ENCODE results near the gene MACROD2.

- TF ChIP-seq EZH2 (IDR thresholded peaks at IDR 0.05; ENCODE audit: borderline replicate concordance, low read depth, low read length, poor library complexity, severe bottlenecking) (no peak), CTCF (conservative IDR thresholded peaks at IDR 0.05; ENCODE audit: low read depth, low read length) (no peak)
Observed at GRCh38 chr20:14116037-14116436, 120.7 kb downstream of the MACROD2 start.
